GM21576 (cell line): Measurements from ENCODE around the gene RSL1D1.
A peak's percentile ranks its signal among the peaks of the same experiment; 100 is the strongest.

Source experiments
- ATAC-seq: cut with Tn5 transposase; IDR thresholded peaks from one replicate; pipeline ENCODE4 v1.9.1; 2021; ENCODE audit warnings: mild to moderate bottlenecking, moderate library complexity; ENCODE audit not compliant: unreplicated experiment

The RSL1D1 gene

GRCh38 chr16:11851294-11852091 is at the start of gene RSL1D1:
Gene RSL1D1 (minus strand): TSS chr16:11851542. CDS start chr16:11851512, 30 bp downstream.
- peak; percentile 76 for ATAC-seq

DNA sequence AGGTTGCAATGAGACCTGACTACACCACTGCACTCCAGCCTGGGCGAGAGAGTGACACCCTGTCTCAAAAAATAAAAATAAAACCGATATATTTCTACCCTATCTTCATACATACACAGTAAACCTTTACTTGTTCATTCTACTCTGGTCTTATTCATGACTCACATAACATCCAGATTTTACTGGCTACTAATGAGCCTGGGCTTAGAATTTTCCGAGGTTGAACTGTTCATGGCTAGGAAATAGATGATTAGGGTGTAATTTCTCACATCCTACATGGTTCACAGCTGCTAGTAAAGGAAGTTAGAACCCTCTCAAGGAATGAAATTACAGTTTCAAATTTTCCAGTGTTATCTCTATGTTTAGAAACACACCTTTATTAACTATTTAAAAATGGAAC is 49.7 kb upstream of the RSL1D1 start:
- no peak for ATAC-seq

- ATAC-seq, result no peak
Measured at GRCh38 chr16:11896486-11897176, 45.3 kb upstream of the RSL1D1 start.

DNA sequence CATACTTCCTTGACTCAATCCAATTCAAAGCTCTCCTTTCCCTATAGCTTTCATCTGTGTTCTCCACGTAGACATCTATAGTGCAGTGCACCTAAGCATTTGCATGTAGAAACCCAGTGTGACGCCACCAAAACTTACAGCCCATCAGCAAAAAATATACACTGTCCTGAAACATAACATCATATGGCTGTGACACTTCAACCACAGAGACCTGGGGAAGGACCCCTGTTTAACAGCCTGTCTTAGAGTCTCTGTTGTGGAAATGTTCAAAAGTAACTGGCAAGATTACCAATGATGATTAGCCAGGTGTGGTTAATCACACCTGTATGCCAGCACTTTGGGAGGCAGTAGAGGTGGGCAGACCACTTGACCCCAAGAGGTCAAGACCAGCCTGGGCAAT is 42.2 kb upstream of the RSL1D1 start:
- no peak for ATAC-seq

GRCh38 chr16:11892761-11893160 is 41.4 kb upstream of the RSL1D1 start:
- ATAC-seq, result no peak

- no peak for ATAC-seq
Measured at GRCh38 chr16:11890231-11890965, 39.1 kb upstream of the RSL1D1 start.

DNA sequence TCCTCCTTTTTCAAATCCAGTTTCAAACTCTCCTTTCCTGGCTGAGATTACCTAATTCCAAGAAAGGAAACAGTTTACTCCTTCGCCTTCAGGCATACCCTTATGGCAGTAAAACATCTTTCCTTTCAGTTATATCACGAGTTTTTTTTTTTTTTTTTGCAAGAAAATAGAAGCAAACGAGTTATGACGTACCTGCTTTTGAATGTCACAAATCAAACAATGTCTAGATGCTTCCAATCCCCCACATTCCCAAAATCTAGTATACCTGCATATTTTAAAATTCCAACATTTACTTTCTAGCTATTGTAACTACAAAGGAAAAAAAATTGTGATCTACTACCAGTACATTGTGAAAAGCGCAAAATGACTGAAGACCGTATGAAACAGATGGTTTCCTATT is 35.5 kb upstream of the RSL1D1 start:
- no peak for ATAC-seq

DNA sequence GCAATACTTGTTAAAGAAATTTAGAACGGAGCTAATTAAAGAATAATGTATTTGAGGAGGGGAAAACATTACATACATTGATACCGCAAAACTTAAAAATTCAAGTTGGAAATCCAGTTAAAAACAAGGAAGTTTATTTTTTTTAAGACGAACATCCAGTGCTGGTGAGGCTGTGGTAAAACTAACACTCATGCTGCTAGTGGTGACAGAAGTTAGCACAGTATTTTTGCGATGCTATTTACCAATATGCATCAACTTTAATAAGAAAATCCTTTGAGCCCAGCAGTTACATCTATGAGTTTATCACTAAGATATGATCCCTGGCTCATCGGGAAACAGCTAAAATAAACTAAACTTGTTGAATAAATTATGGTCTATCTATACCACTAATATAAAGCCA is 32.7 kb upstream of the RSL1D1 start:
- no peak for ATAC-seq

- ATAC-seq, result no peak
Measured at GRCh38 chr16:11880007-11880406, 28.7 kb upstream of the RSL1D1 start.

DNA sequence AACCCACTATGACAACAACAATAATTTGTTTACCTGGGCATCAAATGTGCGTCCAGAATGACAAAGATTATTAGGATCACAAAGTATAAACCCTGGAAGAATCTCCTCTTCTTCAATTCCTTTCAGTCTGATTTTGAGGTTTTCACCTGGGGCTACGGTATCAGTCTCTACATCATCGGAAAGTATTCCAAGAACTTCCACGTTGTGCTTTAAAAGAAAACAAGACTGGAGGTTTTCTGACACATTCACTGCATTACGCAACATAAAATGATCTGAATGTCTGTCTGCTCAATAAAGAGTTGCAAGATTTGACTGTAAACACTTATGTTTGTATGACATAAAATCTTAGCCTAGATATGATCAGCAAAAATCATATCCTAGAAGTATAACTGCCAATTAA is 26.0 kb upstream of the RSL1D1 start:
- ATAC-seq, result no peak

DNA sequence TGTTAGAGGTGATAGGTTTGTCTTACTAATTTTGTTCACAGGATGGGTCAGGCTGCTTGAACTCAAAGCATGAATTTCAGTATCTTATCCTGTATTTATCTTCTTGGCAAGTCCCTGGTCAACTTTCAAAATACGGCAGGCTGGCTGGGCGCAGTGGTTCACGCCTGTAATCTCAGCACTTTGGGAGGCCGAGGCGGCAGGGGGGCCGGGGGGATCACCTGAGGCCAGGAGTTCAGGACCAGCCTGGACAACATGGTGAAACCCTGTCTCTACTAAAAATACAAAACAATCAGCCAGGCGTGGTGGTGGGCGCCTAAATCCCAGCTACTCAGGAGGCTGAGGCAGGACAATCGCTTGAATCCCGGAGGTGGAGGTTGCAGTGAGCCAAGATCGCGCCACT is 25.0 kb upstream of the RSL1D1 start:
- no peak for ATAC-seq

DNA sequence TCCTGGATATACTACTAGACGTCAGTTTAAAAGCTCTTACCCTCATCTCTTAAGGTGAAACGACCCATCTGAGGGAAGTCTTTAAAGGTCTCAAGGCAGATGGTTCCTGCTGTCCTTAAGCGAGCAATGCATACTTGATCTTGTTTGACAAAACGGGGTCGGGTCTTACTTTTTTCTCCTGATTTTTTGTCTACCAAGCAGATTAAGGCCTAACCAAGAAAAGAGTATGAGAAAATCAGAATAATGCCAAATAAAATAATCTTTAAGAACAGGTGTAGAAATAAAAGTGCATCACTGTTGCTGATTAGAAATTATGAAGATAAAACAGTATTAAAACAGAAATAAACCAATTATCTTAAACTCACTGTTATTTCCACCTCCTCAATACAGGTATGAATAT is 24.4 kb upstream of the RSL1D1 start:
- ATAC-seq, result no peak

GRCh38 chr16:11871193-11871592 is 19.9 kb upstream of the RSL1D1 start:
- no peak for ATAC-seq

GRCh38 chr16:11870399-11870798 is 19.1 kb upstream of the RSL1D1 start:
- ATAC-seq, result no peak

DNA sequence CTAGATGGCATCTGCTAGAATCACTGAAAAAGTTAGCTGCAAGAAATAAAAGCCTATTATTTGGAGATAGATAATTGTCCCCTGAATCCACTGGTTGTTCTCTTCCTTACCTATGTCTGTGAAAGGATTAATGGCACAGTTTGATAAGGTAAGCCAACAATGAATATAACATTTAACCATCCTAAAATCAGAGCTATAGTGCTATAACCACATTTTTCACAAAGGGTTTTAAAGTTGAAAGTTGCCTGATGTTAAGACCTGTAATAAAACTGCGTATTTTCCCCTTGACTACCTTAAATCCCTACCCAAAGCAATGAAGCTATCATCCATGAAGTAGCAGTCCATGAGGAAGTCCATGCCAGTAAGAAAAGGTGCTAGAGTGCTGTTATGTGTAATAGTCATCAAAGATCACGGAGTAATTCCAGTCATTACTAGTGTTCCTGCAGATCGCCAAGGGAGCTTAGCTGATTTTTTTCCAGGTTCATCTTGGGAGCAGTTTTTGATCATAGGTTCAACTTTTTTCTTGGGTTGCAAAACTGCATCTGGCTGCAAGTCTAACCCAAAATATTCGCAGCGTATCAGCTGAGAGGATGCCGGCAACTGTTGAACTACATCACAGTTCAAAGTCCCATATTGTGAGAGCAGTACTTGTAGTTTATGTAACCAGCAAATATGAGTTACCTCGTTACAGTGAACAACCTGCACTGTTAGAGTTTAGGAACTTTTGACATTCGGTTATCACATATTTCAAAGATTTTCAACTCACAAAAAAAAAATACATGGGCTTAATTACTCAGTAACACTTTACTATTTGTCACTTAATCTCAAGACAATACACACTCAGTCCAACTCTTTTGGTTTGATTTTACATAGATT is 18.2 kb upstream of the RSL1D1 start:
- no peak for ATAC-seq

- no peak for ATAC-seq
Measured at GRCh38 chr16:11868412-11868980, 17.2 kb upstream of the RSL1D1 start.

- ATAC-seq, result no peak
Measured at GRCh38 chr16:11862489-11862888, 11.1 kb upstream of the RSL1D1 start.

DNA sequence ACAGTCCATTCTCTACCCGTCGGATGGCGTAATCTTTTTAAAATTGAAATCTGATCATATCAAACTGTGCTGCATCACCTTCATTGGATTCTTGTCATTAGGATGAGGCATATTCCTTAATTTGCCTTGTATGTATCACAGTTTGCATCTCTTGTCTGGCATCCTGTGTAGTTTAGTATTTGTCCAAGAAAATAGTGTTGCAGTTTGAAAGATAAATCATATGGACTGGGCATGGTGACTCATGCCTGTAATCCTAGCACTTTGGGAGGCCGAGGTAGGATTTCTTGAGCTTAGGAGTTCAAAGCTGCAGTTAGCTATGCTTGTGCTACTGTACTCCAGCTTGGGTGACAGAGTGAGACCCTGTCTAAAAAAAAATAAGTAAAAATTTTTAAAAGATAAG is 5.8 kb upstream of the RSL1D1 start:
- ATAC-seq, result no peak

GRCh38 chr16:11852092-11852809 is 909 bp upstream of the RSL1D1 start:
- no peak for ATAC-seq

DNA sequence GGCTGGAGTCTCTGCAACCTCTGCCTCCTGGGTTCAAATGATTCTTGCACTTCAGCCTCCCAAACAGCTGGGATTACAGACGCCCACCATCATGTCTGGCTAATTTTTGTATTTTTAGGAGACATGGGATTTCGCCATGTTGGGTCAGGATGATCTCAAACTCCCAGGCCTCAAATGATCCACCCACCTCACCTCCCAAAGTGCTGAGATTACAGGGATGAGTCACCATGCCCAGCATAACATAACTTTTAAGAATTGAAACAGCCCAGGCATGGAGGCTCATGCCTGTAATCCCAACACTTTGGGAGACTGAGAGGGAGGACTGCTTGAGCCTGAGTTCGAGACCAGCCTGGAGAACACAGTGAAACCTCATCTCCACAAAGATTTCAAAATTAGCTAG is 2.5 kb downstream of the RSL1D1 start:
- ATAC-seq, result no peak
